Common myeloid progenitor, CD34-positive (primary cell): ENCODE measurements around the gene SOBP.

Experiments used
- CTCF ChIA-PET: fragments of 350-600 bp; sonication (Branson Sonifier 250); formaldehyde crosslinking; loops from one replicate; lab custom pipeline; 2021; ENCODE audit warnings: antibody characterized with exemption; lab: Charles Lee
- POLR2A ChIA-PET: fragments of 350-600 bp; sonication (Branson Sonifier 250); formaldehyde crosslinking; loops from one replicate; lab custom pipeline; 2021; ENCODE audit warnings: antibody characterized with exemption; lab: Charles Lee
- DNase-seq, 3 donors: peaks; one replicate each; pipeline versions ENCODE4 v3.0.0 to v3.0.0-alpha.2; 2013
- H3K27ac ChIP-seq, 2 experiments: 1 replicate in 1 of 2; 2 replicates in 1 of 2; pipeline ENCODE4 v1.7.0; 2013; ENCODE audit warnings: inconsistent platforms in 2 of 2, low read length in 2 of 2, mild to moderate bottlenecking in 2 of 2, low read depth in 1 of 2, moderate library complexity in 1 of 2; ENCODE audit not compliant: severe bottlenecking in 2 of 2, insufficient read depth in 1 of 2, poor library complexity in 1 of 2
- H3K27me3 ChIP-seq, 5 experiments: replicated peaks in 2 of 5; 1 replicate in 3 of 5; 2 replicates in 2 of 5; pipeline versions ENCODE4 v1.6.1 to v1.7.0; 2013; ENCODE audit warnings: low read length in 4 of 5, mild to moderate bottlenecking in 2 of 5, moderate library complexity in 2 of 5, inconsistent platforms in 1 of 5; ENCODE audit not compliant: insufficient read depth in 5 of 5, control insufficient read depth in 4 of 5
- H3K36me3 ChIP-seq, 4 experiments: 1 replicate in 2 of 4; 2 replicates in 2 of 4; pipeline versions ENCODE4 v1.6.1 to v1.7.0; 2013; ENCODE audit warnings: low read length in 3 of 4, control low read depth in 1 of 4, mild to moderate bottlenecking in 1 of 4; ENCODE audit not compliant: control insufficient read depth in 4 of 4, insufficient read depth in 4 of 4
- H3K4me1 ChIP-seq, 4 experiments: 1 replicate in 3 of 4; 2 replicates in 1 of 4; pipeline versions ENCODE4 v1.6.1 to v1.7.1; 2013; ENCODE audit warnings: low read length in 3 of 4, mild to moderate bottlenecking in 3 of 4, control low read depth in 1 of 4, inconsistent platforms in 1 of 4, moderate library complexity in 1 of 4; ENCODE audit not compliant: control insufficient read depth in 4 of 4, insufficient read depth in 4 of 4; ENCODE audit errors: control extremely low read depth in 1 of 4
- H3K4me3 ChIP-seq, 7 experiments: 1 replicate in 4 of 7; 2 replicates in 3 of 7; pipeline versions ENCODE4 v1.5.1 to v1.7.0; 2013; ENCODE audit warnings: mild to moderate bottlenecking in 7 of 7, low read length in 6 of 7, moderate library complexity in 6 of 7, inconsistent platforms in 2 of 7, low read depth in 2 of 7, control low read depth in 1 of 7; ENCODE audit not compliant: insufficient read depth in 4 of 7, control insufficient read depth in 1 of 7; ENCODE audit errors: extremely low read depth in 1 of 7
- H3K9me3 ChIP-seq, 5 experiments: 1 replicate in 4 of 5; 2 replicates in 1 of 5; pipeline versions ENCODE4 v1.6.1 to v1.7.1; 2013; ENCODE audit warnings: low read length in 4 of 5, mild to moderate bottlenecking in 2 of 5, inconsistent platforms in 1 of 5, low read depth in 1 of 5, moderate library complexity in 1 of 5; ENCODE audit not compliant: control insufficient read depth in 4 of 5, insufficient read depth in 2 of 5; ENCODE audit errors: control extremely low read depth in 1 of 5
- WGBS: methylation state at CpG from one replicate; pipeline ENCODE4 v1.1.5; 2013; ENCODE audit not compliant: insufficient coverage; 5-methylcytosine and 5-hydroxymethylcytosine counted together

The SOBP gene

DNA sequence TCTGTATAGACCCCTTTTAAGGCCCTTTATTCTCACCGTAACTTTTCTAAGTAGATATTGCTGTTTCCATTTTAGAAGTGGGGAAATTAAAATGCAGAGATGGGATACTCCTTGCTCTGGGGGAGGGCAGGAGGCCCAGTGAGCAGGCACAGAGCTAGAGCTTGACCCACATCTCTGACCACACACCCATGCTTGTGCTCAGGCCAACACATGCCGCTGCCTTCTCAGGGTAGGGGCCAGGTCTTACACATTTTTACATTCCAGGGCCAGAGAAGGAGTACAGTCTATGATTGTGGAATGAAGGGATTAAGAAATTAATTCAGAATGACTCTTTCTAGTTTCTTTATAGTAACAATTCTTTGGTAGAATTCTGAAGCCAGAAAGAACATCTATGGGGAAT is 104.8 kb downstream of the SOBP start:
- POLR2A ChIA-PET = no interaction called here
- H3K4me3 ChIP-seq = no peak overlapping the region
- CTCF ChIA-PET = no interaction called here
- no peak overlapping the region for H3K27ac ChIP-seq
- H3K4me1 ChIP-seq = no peaks in the 10 kb centered on the region
- H3K27me3 ChIP-seq = peaks cover 0 to 7% (median 0%) of the 10 kb centered on the region in 5 experiments
- no peaks in the 10 kb centered on the region for H3K9me3 ChIP-seq
- DNase-seq = no peak
- no CpG with 5 or more reads among the region's 2 CpGs for WGBS
- H3K36me3 ChIP-seq = no peaks in the 10 kb centered on the region

DNA sequence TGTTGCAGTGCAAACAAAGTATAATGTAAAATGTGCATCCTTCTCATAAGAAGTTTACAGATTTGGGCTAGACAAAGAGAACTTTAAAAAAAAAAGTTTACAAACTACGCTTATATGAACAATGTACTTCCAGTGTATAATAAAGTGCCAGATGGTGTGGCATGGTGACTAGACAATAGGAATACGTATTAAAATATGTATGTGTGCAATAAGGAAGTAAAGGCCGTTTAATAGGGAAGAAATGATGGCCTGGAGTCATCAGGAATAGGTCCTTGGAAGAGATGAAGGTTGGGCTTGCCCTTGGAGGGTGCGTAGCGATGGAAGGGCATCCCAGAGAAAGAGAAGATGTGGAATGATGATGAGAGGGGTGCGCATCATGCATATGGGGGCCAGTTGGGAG is 108.2 kb downstream of the SOBP start:
- Histone ChIP-seq H3K4me1 (no peaks in the 10 kb centered on the region), H3K9me3 (no peaks in the 10 kb centered on the region), H3K27me3 (no peaks in the 10 kb centered on the region), H3K4me3 (no peak overlapping the region), H3K36me3 (no peaks in the 10 kb centered on the region), H3K27ac (no peak overlapping the region)
- ChIA-PET POLR2A (no interaction called here), CTCF (no interaction called here)
- WGBS = 99% methylated on average over 6 of the region's 6 CpGs
- DNase-seq = no peak

DNA sequence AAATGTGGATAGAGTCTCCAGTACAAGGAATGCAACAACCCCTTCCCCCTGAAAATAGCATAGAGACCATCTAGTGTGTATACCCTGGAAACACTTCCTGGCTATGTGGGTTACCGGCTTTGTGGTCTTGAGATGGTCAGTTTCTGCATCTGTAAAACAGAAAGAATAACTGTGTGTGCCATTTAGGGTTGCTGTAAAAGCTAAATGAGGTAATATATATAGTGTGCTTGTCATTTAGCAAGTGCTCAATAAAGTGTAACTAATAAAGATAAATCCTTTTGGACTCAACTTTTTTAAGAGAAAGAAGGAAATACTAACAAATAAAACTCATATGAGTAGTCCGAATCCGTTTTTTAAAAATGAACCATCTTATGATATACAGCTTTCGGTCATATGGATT is 109.1 kb downstream of the SOBP start:
- WGBS = no CpG with 5 or more reads among the region's 4 CpGs
- H3K36me3 ChIP-seq = no peaks in the 10 kb centered on the region
- H3K27ac ChIP-seq = no peak overlapping the region
- H3K27me3 ChIP-seq = peaks cover 0 to 2% (median 0%) of the 10 kb centered on the region in 5 experiments
- no peak overlapping the region for H3K4me3 ChIP-seq
- H3K4me1 ChIP-seq = no peaks in the 10 kb centered on the region
- ChIA-PET POLR2A (no interaction called here), CTCF (no interaction called here)
- no peaks in the 10 kb centered on the region for H3K9me3 ChIP-seq
- no peak for DNase-seq

DNA sequence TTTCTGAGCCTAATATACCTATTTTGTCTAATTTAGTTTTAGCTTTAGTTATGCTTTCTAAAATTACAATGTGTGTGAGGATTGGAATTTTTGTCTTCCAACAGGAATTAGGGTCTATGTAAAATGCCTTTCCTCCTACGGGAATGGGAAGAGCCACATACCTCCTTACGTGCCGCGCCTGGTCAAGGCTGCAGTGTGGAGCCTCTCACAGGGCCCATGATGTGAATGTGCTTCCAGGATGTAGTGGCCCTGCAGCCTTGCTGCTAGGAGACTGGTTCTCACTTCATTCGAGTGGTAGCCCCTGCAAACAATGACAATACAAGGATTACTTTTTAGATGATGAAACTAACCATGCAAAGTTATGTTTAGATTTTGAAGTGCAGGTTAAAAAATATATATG is 110.2 kb downstream of the SOBP start:
- CTCF ChIA-PET = no interaction called here
- 100% methylated on average over 4 of the region's 5 CpGs for WGBS
- no peak overlapping the region for H3K4me3 ChIP-seq
- H3K27me3 ChIP-seq = peaks cover 0 to 2% (median 0%) of the 10 kb centered on the region in 5 experiments
- POLR2A ChIA-PET = no interaction called here
- H3K9me3 ChIP-seq = no peaks in the 10 kb centered on the region
- DNase-seq = no peak
- H3K4me1 ChIP-seq = no peaks in the 10 kb centered on the region
- H3K36me3 ChIP-seq = no peaks in the 10 kb centered on the region
- H3K27ac ChIP-seq = no peak overlapping the region

DNA sequence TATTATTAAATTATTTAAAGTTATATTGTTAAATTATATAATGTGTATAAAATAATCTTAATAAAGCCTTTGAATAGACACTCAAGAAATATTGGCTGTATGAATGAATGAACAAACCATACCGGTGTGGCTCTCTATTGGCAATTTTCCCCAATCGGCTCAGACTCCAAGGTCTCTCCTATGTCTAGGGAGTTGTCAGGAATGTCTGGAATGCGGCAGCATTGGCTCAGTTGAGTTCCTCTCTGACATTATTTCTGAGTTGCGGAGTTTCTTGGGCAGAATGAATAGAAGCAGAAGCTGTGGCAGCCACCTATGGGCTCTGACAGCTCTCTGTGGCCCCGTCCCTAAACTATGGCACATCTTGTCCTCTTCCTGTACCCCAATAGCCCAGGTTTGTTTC is 111.0 kb downstream of the SOBP start:
- CTCF ChIA-PET = no interaction called here
- no peak for DNase-seq
- WGBS = 100% methylated on average over 4 of the region's 5 CpGs
- no peak overlapping the region for H3K27ac ChIP-seq
- peaks cover 0 to 2% (median 0%) of the 10 kb centered on the region in 5 experiments for H3K27me3 ChIP-seq
- no peaks in the 10 kb centered on the region for H3K36me3 ChIP-seq
- POLR2A ChIA-PET = no interaction called here
- H3K4me1 ChIP-seq = no peaks in the 10 kb centered on the region
- H3K9me3 ChIP-seq = no peaks in the 10 kb centered on the region
- H3K4me3 ChIP-seq = no peak overlapping the region

DNA sequence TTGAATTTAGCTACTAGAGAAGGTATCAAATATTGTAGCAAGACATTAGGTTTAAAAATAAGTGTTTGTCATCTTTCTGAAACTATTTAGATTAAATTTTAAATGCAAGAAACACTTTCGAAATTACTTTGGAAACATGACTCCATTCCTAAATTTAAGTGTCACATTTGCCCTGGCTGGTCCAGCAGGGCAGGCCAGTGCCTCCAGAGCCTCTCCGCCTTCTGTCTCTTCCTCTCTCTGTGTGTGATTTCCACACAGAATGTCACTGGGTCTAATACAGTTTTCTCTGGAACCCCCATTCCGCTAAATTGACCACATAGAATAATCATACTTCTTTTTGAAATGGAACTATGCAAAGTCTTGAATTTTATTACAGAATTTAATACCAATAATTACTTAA is 111.5 kb downstream of the SOBP start:
- Histone ChIP-seq H3K4me3 (no peak overlapping the region), H3K36me3 (no peaks in the 10 kb centered on the region), H3K9me3 (no peaks in the 10 kb centered on the region), H3K27me3 (peaks cover 0 to 2% (median 0%) of the 10 kb centered on the region in 5 experiments), H3K4me1 (no peaks in the 10 kb centered on the region), H3K27ac (no peak overlapping the region)
- no peak for DNase-seq
- ChIA-PET CTCF (no interaction called here), POLR2A (no interaction called here)
- WGBS = 100% methylated on average over 2 of the region's 3 CpGs

DNA sequence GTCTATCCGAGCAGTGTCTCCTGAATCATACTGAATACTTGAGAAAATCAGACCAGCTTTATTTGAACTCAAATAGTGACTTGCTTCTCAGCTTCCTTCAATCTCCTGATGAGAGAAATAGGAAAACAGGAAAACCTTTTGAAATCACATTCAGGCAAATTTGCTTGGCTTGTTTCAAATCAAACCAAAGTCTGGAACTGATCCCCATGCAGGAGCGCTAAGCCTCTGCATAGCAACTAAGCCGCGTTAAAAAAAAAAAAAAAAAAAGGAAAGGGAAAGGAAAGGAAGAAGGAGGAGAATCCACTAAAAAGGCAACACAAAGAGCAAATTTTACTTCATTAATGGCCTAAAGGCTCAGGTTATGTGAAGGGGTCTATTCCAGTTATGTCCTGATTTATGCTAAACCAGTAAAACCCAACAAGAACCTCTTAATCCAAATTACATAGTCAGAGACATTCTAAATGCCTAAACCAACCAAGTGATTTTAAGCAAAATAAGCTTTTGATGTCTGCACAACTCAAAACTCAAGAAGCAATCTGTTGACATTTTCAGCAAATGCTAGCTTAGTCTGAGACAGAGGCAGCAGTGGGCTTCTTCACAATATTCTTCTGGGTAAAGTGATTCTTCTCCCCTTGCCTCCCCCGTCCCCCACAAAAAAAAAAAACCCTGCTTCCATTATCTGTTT is 112.5 kb downstream of the SOBP start:
- H3K4me3 ChIP-seq = no peak overlapping the region
- POLR2A ChIA-PET = no interaction called here
- no peaks in the 10 kb centered on the region for H3K4me1 ChIP-seq
- no peaks in the 10 kb centered on the region for H3K36me3 ChIP-seq
- H3K27ac ChIP-seq = no peak overlapping the region
- CTCF ChIA-PET = no interaction called here
- 87% methylated on average over 5 of the region's 5 CpGs for WGBS
- peaks cover 0 to 2% (median 0%) of the 10 kb centered on the region in 5 experiments for H3K27me3 ChIP-seq
- no peak for DNase-seq
- no peaks in the 10 kb centered on the region for H3K9me3 ChIP-seq
